ENCODE data around the gene CCDC158. TPM values are rescaled to one million over a fixed set of nuclear protein-coding genes. Genes with fewer than 3 reads are reported as not detected.

Gene CCDC158
- polyA plus RNA-seq, 3 donors = not detected

DNA sequence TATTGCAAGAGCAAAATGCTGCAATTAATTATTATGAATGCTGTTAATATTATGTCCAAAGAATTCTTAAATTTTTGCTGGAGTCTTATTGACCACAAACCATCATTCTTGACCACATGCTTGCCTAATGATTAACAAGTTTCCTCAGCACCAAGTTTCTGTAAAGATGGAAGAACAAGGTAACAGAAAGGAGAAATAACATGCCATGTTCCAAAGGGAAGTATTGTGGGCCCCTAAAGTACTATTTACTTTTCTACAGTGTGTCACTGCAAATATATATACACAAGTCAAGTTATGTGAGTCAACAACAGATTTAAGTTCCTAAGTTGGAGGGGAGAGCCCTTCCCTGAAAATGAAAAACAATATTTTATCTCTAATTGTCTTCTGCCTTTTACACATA lies 148.9 kb downstream of the CCDC158 start:
- Mint-ChIP-seq H3K4me1 (peaks cover 15% of the 10 kb centered on the region), H3K27me3 (ENCODE audit: low read depth in 3 of 3) (no peaks in the 10 kb centered on the region), H3K4me3 (no peak overlapping the region), H3K36me3 (no peaks in the 10 kb centered on the region), H3K27ac (no peak overlapping the region), H3K9me3 (no peaks in the 10 kb centered on the region)
- Histone ChIP-seq H3K27me3 (ENCODE audit: control insufficient read depth in 2 of 2, insufficient read depth in 2 of 2, low read length in 2 of 2) (no peaks in the 10 kb centered on the region), H3K79me2 (ENCODE audit: insufficient read depth, low read length) (no peaks in the 10 kb centered on the region), H3K27ac (ENCODE audit: low read depth in 1 of 2, low read length in 2 of 2) (no peak overlapping the region), H3K36me3 (replicated peaks in 1 of 2; ENCODE audit: control insufficient read depth in 1 of 2, insufficient read depth in 2 of 2, low read length in 2 of 2) (no peaks in the 10 kb centered on the region), H3K9ac (ENCODE audit: insufficient read depth, low read length, poor library complexity, severe bottlenecking) (no peak overlapping the region), H3K4me1 (ENCODE audit: control insufficient read depth in 1 of 2, insufficient read depth in 2 of 2, low read length in 2 of 2) (peaks cover 0 to 3% of the 10 kb centered on the region in 2 donors), H4K20me1 (ENCODE audit: insufficient read depth, low read length) (no peaks in the 10 kb centered on the region), H2AFZ (ENCODE audit: insufficient read depth, low read depth, low read length, poor library complexity, severe bottlenecking) (no peak overlapping the region), H3K9me3 (replicated peaks in 1 of 2; ENCODE audit: control insufficient read depth in 1 of 2, insufficient read depth in 1 of 2, low read length in 2 of 2) (no peaks in the 10 kb centered on the region), H3K4me2 (replicated peaks; ENCODE audit: extremely low read depth, low read length, poor library complexity, severe bottlenecking) (no peak overlapping the region), H3K4me3 (replicated peaks in 1 of 3; ENCODE audit: low read depth in 2 of 3, low read length in 3 of 3) (no peak overlapping the region)
- intact Hi-C loops (cut with micrococcal nuclease) = no loop called here
- TF ChIP-seq CTCF (IDR thresholded peaks at IDR 0.05) = no peak
- no peak for DNase-seq

DNA sequence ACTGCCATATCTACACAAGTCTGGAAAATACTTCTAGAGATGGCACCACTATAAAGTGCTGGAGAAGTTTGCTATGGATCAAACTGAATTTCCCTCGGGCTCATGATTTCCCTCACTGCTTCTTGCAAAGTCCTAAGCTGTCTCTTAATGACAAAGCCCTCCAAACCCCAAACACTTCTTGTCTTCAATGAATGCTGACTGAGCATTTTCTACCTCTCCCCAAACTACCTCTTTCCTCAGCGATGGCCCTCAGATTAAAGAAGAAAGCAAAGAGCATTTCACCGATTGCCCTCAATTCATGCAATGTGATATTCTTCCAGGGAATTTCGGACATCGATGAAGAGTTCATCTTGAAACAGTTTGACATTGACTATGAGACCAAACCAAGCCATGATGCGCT lies 149.7 kb downstream of the CCDC158 start:
- H3K36me3 Mint-ChIP-seq = no peaks in the 10 kb centered on the region
- H3K27me3 ChIP-seq (ENCODE audit: control insufficient read depth in 2 of 2, insufficient read depth in 2 of 2, low read length in 2 of 2) = no peaks in the 10 kb centered on the region
- H3K79me2 ChIP-seq (ENCODE audit: insufficient read depth, low read length) = no peaks in the 10 kb centered on the region
- H3K4me2 ChIP-seq (replicated peaks; ENCODE audit: extremely low read depth, low read length, poor library complexity, severe bottlenecking) = no peak overlapping the region
- no peaks in the 10 kb centered on the region for H3K9me3 Mint-ChIP-seq
- H3K27ac Mint-ChIP-seq = no peak overlapping the region
- no peak overlapping the region for H2AFZ ChIP-seq (ENCODE audit: insufficient read depth, low read depth, low read length, poor library complexity, severe bottlenecking)
- H3K27me3 Mint-ChIP-seq (ENCODE audit: low read depth in 3 of 3) = no peaks in the 10 kb centered on the region
- no peak overlapping the region for H3K4me3 Mint-ChIP-seq
- TF ChIP-seq CTCF (IDR thresholded peaks at IDR 0.05) = no peak
- intact Hi-C loops (cut with micrococcal nuclease) = no loop called here
- H3K4me3 ChIP-seq (replicated peaks in 1 of 3; ENCODE audit: low read depth in 2 of 3, low read length in 3 of 3) = no peak overlapping the region
- H3K27ac ChIP-seq (ENCODE audit: low read depth in 1 of 2, low read length in 2 of 2) = no peak overlapping the region
- H4K20me1 ChIP-seq (ENCODE audit: insufficient read depth, low read length) = no peaks in the 10 kb centered on the region
- H3K9ac ChIP-seq (ENCODE audit: insufficient read depth, low read length, poor library complexity, severe bottlenecking) = no peak overlapping the region
- H3K36me3 ChIP-seq (replicated peaks in 1 of 2; ENCODE audit: control insufficient read depth in 1 of 2, insufficient read depth in 2 of 2, low read length in 2 of 2) = no peaks in the 10 kb centered on the region
- H3K4me1 ChIP-seq (ENCODE audit: control insufficient read depth in 1 of 2, insufficient read depth in 2 of 2, low read length in 2 of 2) = peaks cover 0 to 3% of the 10 kb centered on the region in 2 donors
- H3K4me1 Mint-ChIP-seq = peaks cover 15% of the 10 kb centered on the region
- H3K9me3 ChIP-seq (replicated peaks in 1 of 2; ENCODE audit: control insufficient read depth in 1 of 2, insufficient read depth in 1 of 2, low read length in 2 of 2) = no peaks in the 10 kb centered on the region
- 91% methylated on average over 6 of the region's 6 CpGs for WGBS (ENCODE audit: insufficient coverage)
- DNase-seq = no peak
